Transverse colon (tissue), 4 donors: ENCODE measurements around the gene LRP1. TPM values are rescaled to one million over a fixed set of nuclear protein-coding genes. Genes with fewer than 3 reads are reported as not detected.

Experiments used
- DNase-seq: peaks from one replicate; pipeline ENCODE4 v3.0.0-alpha.2; 2019
- H3K27ac ChIP-seq, 4 donors: fragments of 200-600 bp; sonication (generic); 2 replicates each; pipeline ENCODE4 v1.5.1; 2016 to 2018; ENCODE audit warnings: inconsistent platforms in 4 of 4
- H3K27me3 ChIP-seq: fragments of 200-600 bp; sonication (generic); 2 replicates; pipeline ENCODE4 v1.5.1; 2017; ENCODE audit warnings: inconsistent platforms
- H3K36me3 ChIP-seq, 4 donors: fragments of 200-600 bp; sonication (generic); 2 replicates each; pipeline ENCODE4 v1.5.1; 2017 to 2019; ENCODE audit warnings: inconsistent platforms in 4 of 4
- H3K4me1 ChIP-seq, 4 donors: fragments of 200-600 bp; sonication (generic); 2 replicates each; pipeline ENCODE4 v1.5.1; 2017 to 2020; ENCODE audit warnings: inconsistent platforms in 4 of 4
- H3K4me3 ChIP-seq, 4 donors: fragments of 200-600 bp; sonication (generic); 1 replicate in 1 of 4; 2 replicates in 3 of 4; pipeline versions ENCODE4 v1.5.1 to v1.6.1; 2017 to 2019; ENCODE audit warnings: inconsistent platforms in 4 of 4
- H3K9me3 ChIP-seq, 2 donors: fragments of 200-600 bp; sonication (generic); 2 replicates each; pipeline ENCODE4 v1.5.1; 2017 to 2019; ENCODE audit warnings: inconsistent platforms in 2 of 2
- CTCF ChIP-seq, 5 experiments: fragments of 200-600 bp in 3 of 5; fragments of 450-650 bp in 2 of 5; sonication (generic) in 3 of 5; IDR thresholded peaks; 1 replicate in 2 of 5; 2 replicates in 3 of 5; pipeline ENCODE4 v1.5.1; 2016 to 2017; ENCODE audit warnings: antibody characterized with exemption in 5 of 5, inconsistent platforms in 3 of 5, mild to moderate bottlenecking in 2 of 5, moderate library complexity in 1 of 5
- EP300 ChIP-seq: sonication (generic); formaldehyde crosslinking; IDR thresholded peaks from one replicate; pipeline ENCODE4 v1.6.1; 2017; ENCODE audit warnings: antibody characterized with exemption, low read depth
- POLR2A ChIP-seq: fragments of 450-650 bp; IDR thresholded peaks from one replicate; pipeline ENCODE4 v1.6.1; 2016; ENCODE audit warnings: antibody characterized with exemption, mild to moderate bottlenecking, moderate library complexity
- POLR2AphosphoS5 ChIP-seq, 3 donors: sonication (generic); formaldehyde crosslinking; IDR thresholded peaks; one replicate each; pipeline ENCODE4 v1.6.1; 2016; ENCODE audit warnings: antibody characterized with exemption in 3 of 3
- WGBS, 2 donors: methylation state at CpG; one replicate each; pipeline ENCODE4 v1.1.5; 2018; ENCODE audit warnings: low coverage in 1 of 2; 5-methylcytosine and 5-hydroxymethylcytosine counted together
- in situ Hi-C, 4 donors: fragments of 200-750 bp; cut with MboI; loops; one replicate each; pipeline versions ENCODE4 v1.15.0 to v1.15.1; 2017; ENCODE audit warnings: low sequenced_read_pairs in 3 of 4, low pct_ligation_motif_present in 1 of 4, low pct_unique_long_range_greater_than_20kb in 1 of 4
- intact Hi-C: fragments of 100-400 bp; cut with DNase I; formaldehyde crosslinking; loops from one replicate; pipeline ENCODE4 v1.15.1; 2023; ENCODE audit warnings: low total_unique reads
- total RNA-seq, 4 donors: library from RNA; depleted of rRNA; stranded (reverse); fragments of >200 nt; gene quantifications; one replicate each; pipeline ENCODE4 v1.1.0, GENCODE V29; 2016

Gene LRP1
- total RNA-seq, 4 donors from 2014 or later, result 94.3 to 248 (median 199) TPM

GRCh38 chr12:57166971-57167371 is 38.7 kb downstream of the LRP1 start:
- Histone ChIP-seq H3K27me3 (no peaks in the 10 kb centered on the region), H3K36me3 (peaks cover 0 to 33% (median 5%) of the 10 kb centered on the region in 4 donors), H3K9me3 (no peaks in the 10 kb centered on the region)

GRCh38 chr12:57168058-57168457 is 39.8 kb downstream of the LRP1 start:
- Histone ChIP-seq H3K27ac (no peak overlapping the region), H3K27me3 (no peaks in the 10 kb centered on the region), H3K9me3 (no peaks in the 10 kb centered on the region), H3K4me1 (no peaks in the 10 kb centered on the region), H3K36me3 (peaks cover 0 to 28% (median 5%) of the 10 kb centered on the region in 4 donors), H3K4me3 (no peak overlapping the region)
- in situ Hi-C loops (no loop called here), intact Hi-C loops (no loop called here)
- 88 to 92% methylated on average over 4 to 10 of the region's 10 CpGs for WGBS, 2 donors
- TF ChIP-seq EP300 (no peak), POLR2A (no peak), POLR2AphosphoS5 (IDR thresholded peaks at IDR 0.05) (no peak), CTCF (IDR thresholded peaks at IDR 0.05) (no peak)
- DNase-seq, result no peak

More at GRCh38 chr12:57166971-57167371, 38.7 kb downstream of the LRP1 start:
- intact Hi-C loops (no loop called here), in situ Hi-C loops (no loop called here)
- no peak for DNase-seq
- Histone ChIP-seq H3K4me1 (no peaks in the 10 kb centered on the region), H3K27ac (no peak overlapping the region), H3K4me3 (no peak overlapping the region)
- TF ChIP-seq POLR2AphosphoS5 (IDR thresholded peaks at IDR 0.05), result no peak
- TF ChIP-seq POLR2A, result no peak
- no peak for TF ChIP-seq CTCF (IDR thresholded peaks at IDR 0.05)
- TF ChIP-seq EP300, result no peak
- whole genome bisulfite sequencing, 2 donors, result 66% methylated on average over 10 of the region's 10 CpGs; no CpG with 5 or more reads in 1 of the 2 donors

DNA sequence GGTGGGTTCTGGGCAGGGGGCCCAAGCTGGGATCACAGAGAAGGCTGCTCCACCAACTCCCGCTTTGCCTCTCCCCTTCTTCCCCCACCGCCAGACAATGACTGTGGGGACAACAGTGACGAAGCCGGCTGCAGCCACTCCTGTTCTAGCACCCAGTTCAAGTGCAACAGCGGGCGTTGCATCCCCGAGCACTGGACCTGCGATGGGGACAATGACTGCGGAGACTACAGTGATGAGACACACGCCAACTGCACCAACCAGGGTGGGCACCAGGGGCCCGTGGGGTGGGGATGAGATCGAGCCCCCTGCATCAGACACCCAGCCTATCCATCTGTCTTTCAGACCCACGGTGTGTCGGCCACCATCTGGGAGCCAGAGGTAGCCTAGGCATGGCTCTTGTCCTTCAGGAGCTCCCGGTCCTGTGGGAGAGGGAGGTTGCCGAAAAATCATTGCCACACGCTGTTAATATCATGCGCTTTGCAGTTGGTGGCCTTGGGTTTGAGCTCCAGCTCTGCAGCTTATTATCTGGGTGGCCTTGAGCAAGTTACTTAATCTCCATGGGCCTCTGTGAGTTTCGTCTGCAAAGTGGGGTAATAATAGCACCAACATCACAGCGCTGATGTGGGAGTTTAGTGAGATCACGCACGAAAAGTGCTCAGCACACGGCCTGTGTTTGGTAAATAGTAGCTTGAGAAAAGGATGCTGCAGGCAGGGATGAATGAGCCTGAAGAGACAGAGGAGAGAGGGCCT is 40.9 kb downstream of the LRP1 start:
- Histone ChIP-seq H3K9me3 (no peaks in the 10 kb centered on the region), H3K4me1 (no peaks in the 10 kb centered on the region), H3K27ac (no peak overlapping the region), H3K4me3 (no peak overlapping the region), H3K36me3 (peaks cover 0 to 22% (median 5%) of the 10 kb centered on the region in 4 donors), H3K27me3 (no peaks in the 10 kb centered on the region)
- no peak for DNase-seq
- in situ Hi-C loops, result no loop called here
- 92% methylated on average over 23 of the region's 23 CpGs; no CpG with 5 or more reads in 1 of the 2 donors for WGBS, 2 donors
- no peak for TF ChIP-seq POLR2AphosphoS5 (IDR thresholded peaks at IDR 0.05)
- no peak for TF ChIP-seq CTCF (IDR thresholded peaks at IDR 0.05)
- TF ChIP-seq EP300, result no peak
- no peak for TF ChIP-seq POLR2A
- intact Hi-C loops, result no loop called here

GRCh38 chr12:57169969-57170368 is 41.7 kb downstream of the LRP1 start:
- 78 to 81% methylated on average over 3 to 7 of the region's 7 CpGs for WGBS, 2 donors
- H3K27ac ChIP-seq, result no peak overlapping the region
- in situ Hi-C loops (loop anchor here in 1 of 4 donors (10.0 kb wide), 1 partner anchor 155 kb away; the partner anchor contains the start of gene TAC3), intact Hi-C loops (no loop called here)
- no peak for TF ChIP-seq CTCF (IDR thresholded peaks at IDR 0.05)
- TF ChIP-seq POLR2A, result no peak
- no peak for TF ChIP-seq EP300
- no peak for TF ChIP-seq POLR2AphosphoS5 (IDR thresholded peaks at IDR 0.05)
- no peak for DNase-seq
- no peaks in the 10 kb centered on the region for H3K27me3 ChIP-seq
- H3K4me3 ChIP-seq, result no peak overlapping the region
- H3K36me3 ChIP-seq, result peaks cover 0 to 22% (median 5%) of the 10 kb centered on the region in 4 donors
- no peaks in the 10 kb centered on the region for H3K9me3 ChIP-seq
- peaks cover 0 to 1% (median 0%) of the 10 kb centered on the region in 4 donors for H3K4me1 ChIP-seq
